H1 (cell line): ENCODE measurements around the gene C19orf73. TPM values are rescaled to one million over a fixed set of nuclear protein-coding genes. Genes with fewer than 3 reads are reported as not detected.

ENCODE experiments used
- CTCF ChIA-PET: fragments of 300-600 bp; sonication (Branson Sonifier 250); formaldehyde crosslinking; loops from one replicate; lab custom pipeline; 2021; ENCODE audit not compliant: partially characterized antibody; lab: Charles Lee
- POLR2A ChIA-PET: fragments of 300-600 bp; sonication (Branson Sonifier 250); formaldehyde crosslinking; loops from one replicate; lab custom pipeline; 2021; ENCODE audit warnings: inconsistent platforms; ENCODE audit not compliant: partially characterized antibody; lab: Charles Lee
- DNase-seq, 2 experiments: peaks; one replicate each; pipeline versions ENCODE4 v3.0.0 to v3.0.0-alpha.2; 2010 to 2022; ENCODE audit warnings: low spot score in 2 of 2, low read depth in 1 of 2, mixed read lengths in 1 of 2
- FAIRE-seq: peaks from 2 replicates; lab custom pipeline; 2011; peaks lifted over from hg19 to GRCh38; lab: Jason Lieb, UNC
- H2AFZ ChIP-seq: 2 replicates; pipeline ENCODE4 v1.8.1; 2012; ENCODE audit warnings: low read length, inconsistent platforms
- H2AK5ac ChIP-seq: 2 replicates; pipeline ENCODE4 v1.6.1; 2013; ENCODE audit warnings: low read depth, low read length
- H2BK120ac ChIP-seq: replicated peaks from 2 replicates; pipeline ENCODE3; 2013; ENCODE audit warnings: low read depth, low read length, inconsistent platforms
- H2BK12ac ChIP-seq: 2 replicates; pipeline ENCODE4 v1.6.1; 2013; ENCODE audit warnings: low read depth, low read length
- H2BK15ac ChIP-seq: 2 replicates; pipeline ENCODE4 v1.6.1; 2013; ENCODE audit warnings: low read length
- H2BK20ac ChIP-seq: 2 replicates; pipeline ENCODE4 v1.6.1; 2013; ENCODE audit warnings: low read length
- H2BK5ac ChIP-seq: 2 replicates; pipeline ENCODE4 v1.6.1; 2013; ENCODE audit warnings: low read depth, low read length
- H3K14ac ChIP-seq: 2 replicates; pipeline ENCODE4 v1.6.1; 2013; ENCODE audit warnings: inconsistent platforms; ENCODE audit not compliant: insufficient read length
- H3K18ac ChIP-seq: 2 replicates; pipeline ENCODE4 v1.6.1; 2013; ENCODE audit warnings: low read length; ENCODE audit errors: extremely low read depth
- H3K23ac ChIP-seq: 2 replicates; pipeline ENCODE4 v1.6.1; 2013; ENCODE audit warnings: inconsistent platforms; ENCODE audit not compliant: insufficient read length
- H3K23me2 ChIP-seq: 2 replicates; pipeline ENCODE4 v1.6.1; 2013; ENCODE audit warnings: low read depth, low read length
- H3K27ac ChIP-seq: 2 replicates; pipeline ENCODE4 v1.6.1; 2011; ENCODE audit warnings: low read depth, low read length, inconsistent platforms
- H3K27me3 ChIP-seq, 4 experiments: replicated peaks in 1 of 4; 1 replicate in 1 of 4; 2 replicates in 3 of 4; pipeline versions ENCODE4 v1.6.1 to v1.8.1; 2011 to 2013; ENCODE audit warnings: low read length in 3 of 4, mild to moderate bottlenecking in 3 of 4, inconsistent platforms in 2 of 4, mixed read lengths in 2 of 4, moderate library complexity in 1 of 4; ENCODE audit not compliant: control insufficient read depth in 3 of 4, insufficient read depth in 3 of 4; ENCODE audit errors: extremely low read depth in 1 of 4
- H3K36me3 ChIP-seq, 4 experiments: 2 replicates each; pipeline versions ENCODE4 v1.6.1 to v1.8.1; 2011 to 2013; ENCODE audit warnings: mild to moderate bottlenecking in 4 of 4, low read length in 3 of 4, moderate library complexity in 2 of 4, control low read depth in 1 of 4, inconsistent platforms in 1 of 4; ENCODE audit not compliant: insufficient read depth in 4 of 4, control insufficient read depth in 2 of 4
- H3K4ac ChIP-seq: replicated peaks from 2 replicates; pipeline ENCODE3; 2013; ENCODE audit warnings: low read length, low read depth, mixed read lengths, inconsistent platforms; ENCODE audit not compliant: insufficient read length
- H3K4me1 ChIP-seq, 4 experiments: replicated peaks in 1 of 4; 1 replicate in 1 of 4; 2 replicates in 3 of 4; pipeline versions ENCODE4 v1.6.1 to v1.8.1; 2011 to 2013; ENCODE audit warnings: low read length in 3 of 4, inconsistent platforms in 2 of 4, mixed read lengths in 1 of 4; ENCODE audit not compliant: insufficient read depth in 4 of 4, control insufficient read depth in 3 of 4
- H3K4me2 ChIP-seq, 2 experiments: 2 replicates each; pipeline versions ENCODE4 v1.6.1 to v1.8.1; 2011 to 2013; ENCODE audit warnings: low read depth in 2 of 2, low read length in 2 of 2, control low read depth in 1 of 2, inconsistent platforms in 1 of 2, mild to moderate bottlenecking in 1 of 2; ENCODE audit not compliant: insufficient read depth in 1 of 2
- H3K4me3 ChIP-seq, 4 experiments: fragments of 200-600, 300-600 bp in 1 of 4; sonication (generic), shearing (Covaris generic), sonication (Bioruptor Twin) in 1 of 4; 2 replicates each; pipeline versions ENCODE4 v1.5.1 to v1.8.1; 2011 to 2016; ENCODE audit warnings: low read length in 4 of 4, low read depth in 3 of 4, control low read depth in 2 of 4, inconsistent platforms in 2 of 4, mild to moderate bottlenecking in 2 of 4, mixed read lengths in 1 of 4, moderate library complexity in 1 of 4; ENCODE audit not compliant: insufficient read depth in 2 of 4; ENCODE audit errors: extremely low read depth in 1 of 4
- H3K56ac ChIP-seq: replicated peaks from 2 replicates; pipeline ENCODE3; 2013; ENCODE audit warnings: low read depth, mild to moderate bottlenecking, mixed read lengths, low read length, inconsistent platforms; ENCODE audit not compliant: insufficient read length
- H3K79me1 ChIP-seq: 2 replicates; pipeline ENCODE4 v1.6.1; 2013; ENCODE audit warnings: low read depth, low read length, control low read depth
- H3K79me2 ChIP-seq, 2 experiments: 2 replicates each; pipeline versions ENCODE4 v1.6.1 to v1.8.1; 2012 to 2013; ENCODE audit warnings: low read length in 2 of 2, mild to moderate bottlenecking in 2 of 2, inconsistent platforms in 1 of 2; ENCODE audit not compliant: insufficient read depth in 2 of 2, control insufficient read depth in 1 of 2
- H3K9ac ChIP-seq, 4 experiments: replicated peaks in 1 of 4; 1 replicate in 1 of 4; 2 replicates in 3 of 4; pipeline versions ENCODE4 v1.6.1 to v1.8.1; 2011 to 2013; ENCODE audit warnings: low read depth in 3 of 4, low read length in 3 of 4, control low read depth in 2 of 4, mild to moderate bottlenecking in 2 of 4, moderate library complexity in 2 of 4, inconsistent platforms in 1 of 4; ENCODE audit errors: extremely low read depth in 1 of 4
- H3K9me3 ChIP-seq, 2 experiments: 2 replicates each; pipeline versions ENCODE4 v1.6.1 to v1.8.1; 2012 to 2013; ENCODE audit warnings: mild to moderate bottlenecking in 2 of 2, moderate library complexity in 2 of 2, control low read depth in 1 of 2, inconsistent platforms in 1 of 2, low read depth in 1 of 2, low read length in 1 of 2, mixed read lengths in 1 of 2; ENCODE audit not compliant: insufficient read depth in 2 of 2
- H4K20me1 ChIP-seq, 2 experiments: replicated peaks in 1 of 2; 2 replicates each; pipeline versions ENCODE3 to v1.8.1; 2011 to 2013; ENCODE audit warnings: inconsistent platforms in 2 of 2, low read length in 2 of 2, mild to moderate bottlenecking in 1 of 2; ENCODE audit not compliant: insufficient read depth in 2 of 2, control insufficient read depth in 1 of 2
- H4K5ac ChIP-seq: 2 replicates; pipeline ENCODE4 v1.6.1; 2013; ENCODE audit warnings: low read length, low read depth, mixed read lengths, inconsistent platforms; ENCODE audit not compliant: insufficient read length
- H4K8ac ChIP-seq: 2 replicates; pipeline ENCODE4 v1.8.0; 2013; ENCODE audit warnings: mild to moderate bottlenecking, moderate library complexity, low read length, inconsistent platforms; ENCODE audit not compliant: insufficient read depth; ENCODE audit errors: extremely low read depth
- H4K91ac ChIP-seq: replicated peaks from 2 replicates; pipeline ENCODE3; 2013; ENCODE audit warnings: low read length, mixed read lengths, inconsistent platforms; ENCODE audit not compliant: insufficient read length
- ASH2L ChIP-seq: fragments of 200-600, 300-600 bp; sonication (generic); IDR thresholded peaks from one replicate; pipeline ENCODE4 v1.7.1; 2017; ENCODE audit warnings: low read length
- BACH1 ChIP-seq: IDR thresholded peaks from 2 replicates; pipeline ENCODE4 v1.6.1; 2012; ENCODE audit warnings: low read length, improper control_type of control experiment
- CTBP2 ChIP-seq: IDR thresholded peaks from 2 replicates; pipeline ENCODE4 v1.7.0; 2011; ENCODE audit warnings: borderline replicate concordance, mild to moderate bottlenecking, moderate library complexity, mixed read lengths, low read length; ENCODE audit not compliant: insufficient read depth, insufficient read length
- JUN ChIP-seq: IDR thresholded peaks from 2 replicates; pipeline ENCODE4 v1.6.1; 2011; ENCODE audit warnings: low read depth, mild to moderate bottlenecking, improper control_type of control experiment, low read length
- PHF8 ChIP-seq: fragments of 200-600 bp; sonication (generic); conservative IDR thresholded peaks from 2 replicates; pipeline ENCODE4 v1.7.1; 2012; ENCODE audit warnings: low read depth, mild to moderate bottlenecking, inconsistent platforms, low read length, moderate library complexity
- RXRA ChIP-seq: IDR thresholded peaks from 2 replicates; pipeline ENCODE4 v1.6.1; 2011; ENCODE audit warnings: low read depth, mild to moderate bottlenecking, low read length, moderate library complexity; ENCODE audit not compliant: insufficient read depth
- SIN3A ChIP-seq, 2 experiments: IDR thresholded peaks in 1 of 2; conservative IDR thresholded peaks in 1 of 2; 2 replicates each; pipeline ENCODE4 v1.6.1; 2011 to 2012; ENCODE audit warnings: low read length in 2 of 2, improper control_type of control experiment in 1 of 2, low read depth in 1 of 2, mild to moderate bottlenecking in 1 of 2
- SP1 ChIP-seq: IDR thresholded peaks from 2 replicates; pipeline ENCODE4 v1.6.1; 2011; ENCODE audit warnings: low read depth, low read length
- TAF1 ChIP-seq: IDR thresholded peaks from 2 replicates; pipeline ENCODE4 v1.6.1; 2011; ENCODE audit warnings: mild to moderate bottlenecking, low read depth, low read length
- TBP ChIP-seq: IDR thresholded peaks from 2 replicates; pipeline ENCODE4 v1.6.1; 2011; ENCODE audit warnings: low read depth, low read length, improper control_type of control experiment
- TCF12 ChIP-seq: IDR thresholded peaks from 2 replicates; pipeline ENCODE4 v1.6.1; 2011; ENCODE audit warnings: low read depth, mild to moderate bottlenecking, low read length
- WGBS, 2 experiments: shearing (Covaris generic) in 1 of 2; methylation state at CpG; one replicate each; pipeline versions ENCODE4 v1.1.6 to v1.1.7; 2013 to 2015; ENCODE audit warnings: low lambda C conversion rate in 2 of 2, mixed read lengths in 2 of 2, inconsistent platforms in 1 of 2, low coverage in 1 of 2, missing lambda C conversion rate in 1 of 2; ENCODE audit not compliant: insufficient replicate concordance in 2 of 2, insufficient coverage in 1 of 2, insufficient read length in 1 of 2; ENCODE audit errors: extremely low coverage in 1 of 2, missing lambda C conversion rate in 1 of 2; 5-methylcytosine and 5-hydroxymethylcytosine counted together
- polyA plus RNA-seq, 7 experiments: library from polyadenylated mRNA; depleted of rRNA in 3 of 7; stranded (reverse) in 5 of 7; unstranded in 2 of 7; fragments of >200 nt in 5 of 7; fragments of 200-250 nt in 2 of 7; gene quantifications; 1 replicate in 5 of 7; 2 replicates in 1 of 7; 4 replicates in 1 of 7; pipeline versions ENCODE4 v1.2.1 to v1.2.3, GENCODE V29; 2011 to 2013; ENCODE audit warnings: missing spikeins in 2 of 7, mixed read lengths in 2 of 7
- total RNA-seq: library from RNA; stranded (reverse); fragmentation: NEBNext Ultra II Directional; extraction: Animal tissue kit (Norgen Biotek cat#: 25700); gene quantifications from 2 replicates; pipeline ENCODE4 v1.2.1, GENCODE V29; 2021
- TF ChIP-seq, protein P1 (sequence below): IDR thresholded peaks from 2 replicates; pipeline ENCODE4 v1.6.1; 2012; ENCODE audit warnings: inconsistent platforms

C19orf73 gene
- total and polyA plus RNA-seq, 2 of the 8 experiments (the other 6 are each of a cell fraction or from before 2014, with no cell fraction given) = 2.5 to 4.6 TPM

DNA sequence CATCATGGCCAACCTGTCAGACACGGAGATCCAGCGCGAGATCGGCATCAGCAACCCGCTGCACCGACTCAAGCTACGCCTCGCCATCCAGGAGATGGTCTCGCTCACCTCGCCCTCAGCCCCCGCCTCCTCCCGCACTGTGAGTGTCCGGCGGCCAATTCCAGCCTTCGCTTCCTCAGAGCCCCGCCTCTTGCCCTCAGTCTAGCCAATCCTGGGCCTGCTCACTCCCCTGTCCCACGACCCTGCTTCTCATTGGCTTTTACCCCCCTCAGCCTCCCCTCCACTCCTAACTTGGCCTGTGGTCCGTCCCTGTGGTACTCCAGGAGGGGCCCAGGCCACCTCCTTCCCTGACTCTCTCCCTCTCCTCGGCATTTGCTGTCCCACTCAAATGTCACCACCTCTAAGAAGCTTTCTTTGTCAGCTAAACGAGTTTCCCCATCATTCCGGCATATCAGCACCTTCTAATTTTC is 24.0 kb upstream of the C19orf73 start:
- no peaks in the 10 kb centered on the region for H3K79me2 ChIP-seq
- no peak overlapping the region for H3K4ac ChIP-seq
- H3K23me2 ChIP-seq = peaks cover 9% of the 10 kb centered on the region; the same call in 1 of the 2 replicates
- no peaks in the 10 kb centered on the region for H3K27me3 ChIP-seq
- no peak overlapping the region for H3K23ac ChIP-seq
- no peak overlapping the region for H2BK20ac ChIP-seq
- H2BK15ac ChIP-seq = no peak overlapping the region
- H3K9me3 ChIP-seq = no peaks in the 10 kb centered on the region
- no peak overlapping the region for H3K56ac ChIP-seq
- H3K9ac ChIP-seq = peak overlapping the region in 2 of 4 experiments; percentile 59 to 65; a peak in 2 of 7 replicates
- 0 out of 2 replicates have a peak overlapping the region, but pooled peaks have one; percentile 9 for H3K18ac ChIP-seq
- no peak overlapping the region for H2BK120ac ChIP-seq
- H3K4me3 ChIP-seq = peak overlapping the region; percentile 59 to 73 (median 64)
- H3K36me3 ChIP-seq = no peaks in the 10 kb centered on the region; a peak in 1 of 8 replicates
- H4K8ac ChIP-seq = no peak overlapping the region
- DNase-seq (peak in 1 of 2 experiments; percentile 90), FAIRE-seq (peak; percentile 89)
- H2BK12ac ChIP-seq = no peak overlapping the region
- peaks cover 0 to 12% (median 3%) of the 10 kb centered on the region in 4 experiments; a peak in 4 of 7 replicates for H3K4me1 ChIP-seq
- H4K91ac ChIP-seq = no peak overlapping the region
- 0 out of 2 replicates have a peak, but pooled peaks cover 2% of the 10 kb centered on the region for H3K79me1 ChIP-seq
- H3K4me2 ChIP-seq = peak overlapping the region; percentile 82 to 99
- ChIA-PET POLR2A (interaction anchor here (0.7 to 1.5 kb wide), 6 partner anchors 9 to 1294 kb away, joined by 3 to 5 read pairs (median 3); no protein-coding TSS in a partner anchor), CTCF (interaction anchor here (0.6 to 6.4 kb wide), 5 partner anchors 11 to 420 kb away, joined by 3 to 99 read pairs (median 3); no protein-coding TSS in a partner anchor)
- peaks cover 0 to 4% of the 10 kb centered on the region in 2 experiments for H4K20me1 ChIP-seq
- 0 out of 2 replicates have a peak overlapping the region, but pooled peaks have one; percentile 47 for H2AFZ ChIP-seq
- 5% methylated on average over 21 of the region's 21 CpGs; no CpG with 5 or more reads in 1 of the 2 experiments for WGBS, 2 experiments
- H3K27ac ChIP-seq = no peak overlapping the region
- no peak overlapping the region for H3K14ac ChIP-seq
- no peak overlapping the region for H4K5ac ChIP-seq
- H2AK5ac ChIP-seq = no peak overlapping the region
- H2BK5ac ChIP-seq = no peak overlapping the region
- no peak for TF ChIP-seq ASH2L
- TF ChIP-seq SP1 = peak; percentile 83; the same call in 1 of the 2 replicates
- no peak for TF ChIP-seq RXRA
- peak in 1 of 2 experiments; percentile 46; a peak in 1 of 4 replicates for TF ChIP-seq SIN3A (conservative IDR thresholded peaks at IDR 0.05 in 1 of 2, IDR thresholded peaks at IDR 0.05 in 1 of 2; ENCODE audit: low read depth in 1 of 2, low read length in 2 of 2)
- 0 out of 2 replicates have a peak, but pooled peaks have one; percentile 15 for TF ChIP-seq TAF1
- no peak for TF ChIP-seq CTBP2
- 0 out of 2 replicates have a peak, but pooled peaks have one; percentile 43 for TF ChIP-seq TBP
- no peak for TF ChIP-seq JUN
- no peak for TF ChIP-seq BACH1
- TF ChIP-seq PHF8 = no peak
- no peak for TF ChIP-seq TCF12
- TF ChIP-seq, protein P1, sequence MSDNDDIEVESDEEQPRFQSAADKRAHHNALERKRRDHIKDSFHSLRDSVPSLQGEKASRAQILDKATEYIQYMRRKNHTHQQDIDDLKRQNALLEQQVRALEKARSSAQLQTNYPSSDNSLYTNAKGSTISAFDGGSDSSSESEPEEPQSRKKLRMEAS = no peak
